Measurements from ENCODE around the gene CD151.

CD151 gene

GRCh38 chr11:802693-803466 is 29.9 kb upstream of the CD151 start:
- no peak for DNase-seq (ENCODE audit: extremely low read depth, low read depth)
- TF ChIP-seq, protein P1, sequence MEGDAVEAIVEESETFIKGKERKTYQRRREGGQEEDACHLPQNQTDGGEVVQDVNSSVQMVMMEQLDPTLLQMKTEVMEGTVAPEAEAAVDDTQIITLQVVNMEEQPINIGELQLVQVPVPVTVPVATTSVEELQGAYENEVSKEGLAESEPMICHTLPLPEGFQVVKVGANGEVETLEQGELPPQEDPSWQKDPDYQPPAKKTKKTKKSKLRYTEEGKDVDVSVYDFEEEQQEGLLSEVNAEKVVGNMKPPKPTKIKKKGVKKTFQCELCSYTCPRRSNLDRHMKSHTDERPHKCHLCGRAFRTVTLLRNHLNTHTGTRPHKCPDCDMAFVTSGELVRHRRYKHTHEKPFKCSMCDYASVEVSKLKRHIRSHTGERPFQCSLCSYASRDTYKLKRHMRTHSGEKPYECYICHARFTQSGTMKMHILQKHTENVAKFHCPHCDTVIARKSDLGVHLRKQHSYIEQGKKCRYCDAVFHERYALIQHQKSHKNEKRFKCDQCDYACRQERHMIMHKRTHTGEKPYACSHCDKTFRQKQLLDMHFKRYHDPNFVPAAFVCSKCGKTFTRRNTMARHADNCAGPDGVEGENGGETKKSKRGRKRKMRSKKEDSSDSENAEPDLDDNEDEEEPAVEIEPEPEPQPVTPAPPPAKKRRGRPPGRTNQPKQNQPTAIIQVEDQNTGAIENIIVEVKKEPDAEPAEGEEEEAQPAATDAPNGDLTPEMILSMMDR (IDR thresholded peaks at IDR 0.05; ENCODE audit: low read depth, low read length, missing control alignments) = no peak
- H3K4me3 ChIP-seq (replicated peaks; ENCODE audit: low read depth, low read length) = peak overlapping the region; percentile 75

DNA sequence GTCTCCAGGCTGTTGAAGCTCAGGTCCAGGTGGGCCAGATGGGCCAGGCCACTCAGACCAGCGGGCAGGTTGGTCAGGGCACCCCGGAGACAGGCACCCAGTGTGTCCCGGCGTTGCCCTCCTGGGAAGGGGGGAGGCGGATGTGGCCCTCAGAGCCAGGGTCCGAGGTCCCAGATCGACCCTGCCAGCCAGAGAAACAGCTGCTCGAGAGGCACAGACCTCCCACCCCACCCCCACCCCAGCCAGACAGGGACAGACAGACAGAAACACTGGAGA is 29.3 kb upstream of the CD151 start:
- TF ChIP-seq, protein P1 (IDR thresholded peaks at IDR 0.05; ENCODE audit: low read depth, low read length, missing control alignments) = no peak
- DNase-seq (ENCODE audit: extremely low read depth, low read depth) = no peak
- H3K4me3 ChIP-seq (replicated peaks; ENCODE audit: low read depth, low read length) = peak overlapping the region; percentile 75

DNA sequence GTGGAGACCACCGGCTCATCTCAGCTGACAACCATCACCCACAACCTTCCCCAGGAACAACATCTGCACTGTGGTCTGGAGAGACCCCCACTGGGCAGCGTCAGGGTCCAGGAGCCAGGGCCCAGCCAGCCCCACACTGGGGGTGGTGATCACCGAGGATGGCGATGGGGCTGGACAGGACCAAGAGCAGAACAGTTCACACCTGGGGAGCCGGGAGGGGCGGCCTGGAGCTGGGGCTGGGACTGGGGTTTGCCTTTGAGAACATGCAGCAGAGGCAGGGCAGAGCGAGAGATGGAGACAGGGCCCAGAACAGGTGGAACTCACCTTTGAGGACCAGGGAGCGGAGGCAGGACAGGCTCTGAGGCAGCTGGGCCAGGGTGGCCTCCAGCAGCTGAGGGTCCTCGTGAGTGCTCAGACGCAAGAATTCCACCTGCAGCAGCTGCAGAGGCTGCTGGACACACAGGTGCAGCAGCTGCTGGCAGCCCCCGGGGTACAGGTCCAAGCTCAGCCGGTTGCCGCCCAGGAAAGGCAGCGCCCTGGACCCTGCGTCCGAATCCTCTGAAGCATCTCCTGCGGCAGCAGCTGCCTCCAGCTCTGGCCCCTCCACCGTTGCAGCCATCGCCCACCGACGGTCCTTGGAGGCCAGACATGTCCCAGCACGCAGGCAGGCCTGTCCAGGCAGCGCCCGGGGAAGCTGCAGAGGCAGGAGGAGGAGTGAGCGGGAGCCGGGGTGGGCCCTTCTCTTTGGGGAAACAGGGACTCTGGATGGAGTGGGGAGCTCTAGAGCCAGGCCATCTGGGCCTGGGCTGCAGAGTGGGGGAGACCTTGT is 28.8 kb upstream of the CD151 start:
- TF ChIP-seq, protein P1 (IDR thresholded peaks at IDR 0.05; ENCODE audit: low read depth, low read length, missing control alignments) = no peak
- peak overlapping the region; percentile 75 for H3K4me3 ChIP-seq (replicated peaks; ENCODE audit: low read depth, low read length)
- DNase-seq (ENCODE audit: extremely low read depth, low read depth) = no peak

GRCh38 chr11:804599-804964 is 28.2 kb upstream of the CD151 start:
- TF ChIP-seq, protein P1 (IDR thresholded peaks at IDR 0.05; ENCODE audit: low read depth, low read length, missing control alignments) = no peak
- H3K4me3 ChIP-seq (replicated peaks; ENCODE audit: low read depth, low read length) = peak overlapping the region; percentile 75
- no peak for DNase-seq (ENCODE audit: extremely low read depth, low read depth)

DNA sequence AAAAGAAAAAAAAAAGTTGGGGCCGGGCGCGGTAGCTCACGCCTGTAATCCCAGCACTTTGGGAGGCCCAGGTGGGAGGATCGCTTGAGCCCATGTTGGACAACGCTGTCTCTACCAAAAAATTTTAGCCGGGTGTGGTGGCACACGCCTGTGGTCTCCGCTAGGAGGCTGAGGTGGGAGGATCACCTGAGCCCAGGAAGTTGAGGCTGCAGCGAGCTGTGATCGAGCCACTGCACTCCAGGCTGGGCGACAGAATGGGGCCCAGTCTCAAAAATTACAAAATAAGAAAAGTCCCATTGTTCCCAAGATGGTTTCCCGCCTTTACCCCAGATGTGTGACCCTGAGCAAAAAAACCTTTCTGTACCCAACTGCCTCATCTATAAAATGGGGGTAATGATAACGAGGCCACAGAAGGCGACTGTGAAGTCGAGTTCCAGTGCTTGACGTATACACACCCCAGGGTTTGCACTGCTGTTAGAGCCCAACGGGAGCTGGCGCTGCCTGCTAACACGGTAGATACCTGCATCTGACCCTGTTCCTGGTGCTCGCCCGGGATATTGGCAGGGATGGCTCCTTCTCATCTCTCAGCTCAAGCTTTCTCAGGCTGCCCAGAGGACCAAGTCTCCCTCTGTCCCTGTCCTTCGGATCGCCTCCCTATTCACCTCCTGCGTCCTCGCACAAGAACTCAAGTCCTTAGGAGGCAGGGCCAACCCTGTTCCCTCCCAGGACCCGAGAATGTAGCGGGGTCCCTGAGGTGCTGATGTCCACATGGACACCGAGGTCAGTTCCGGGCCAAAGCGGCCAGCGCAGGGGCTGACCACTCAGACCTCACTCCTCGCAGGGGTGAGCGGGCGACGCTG is 24.1 kb upstream of the CD151 start:
- TF ChIP-seq, protein P1 (IDR thresholded peaks at IDR 0.05; ENCODE audit: low read depth, low read length, missing control alignments) = no peak
- no peak for DNase-seq (ENCODE audit: extremely low read depth, low read depth)
- peak overlapping the region; percentile 99 for H3K4me3 ChIP-seq (replicated peaks; ENCODE audit: low read depth, low read length)

DNA sequence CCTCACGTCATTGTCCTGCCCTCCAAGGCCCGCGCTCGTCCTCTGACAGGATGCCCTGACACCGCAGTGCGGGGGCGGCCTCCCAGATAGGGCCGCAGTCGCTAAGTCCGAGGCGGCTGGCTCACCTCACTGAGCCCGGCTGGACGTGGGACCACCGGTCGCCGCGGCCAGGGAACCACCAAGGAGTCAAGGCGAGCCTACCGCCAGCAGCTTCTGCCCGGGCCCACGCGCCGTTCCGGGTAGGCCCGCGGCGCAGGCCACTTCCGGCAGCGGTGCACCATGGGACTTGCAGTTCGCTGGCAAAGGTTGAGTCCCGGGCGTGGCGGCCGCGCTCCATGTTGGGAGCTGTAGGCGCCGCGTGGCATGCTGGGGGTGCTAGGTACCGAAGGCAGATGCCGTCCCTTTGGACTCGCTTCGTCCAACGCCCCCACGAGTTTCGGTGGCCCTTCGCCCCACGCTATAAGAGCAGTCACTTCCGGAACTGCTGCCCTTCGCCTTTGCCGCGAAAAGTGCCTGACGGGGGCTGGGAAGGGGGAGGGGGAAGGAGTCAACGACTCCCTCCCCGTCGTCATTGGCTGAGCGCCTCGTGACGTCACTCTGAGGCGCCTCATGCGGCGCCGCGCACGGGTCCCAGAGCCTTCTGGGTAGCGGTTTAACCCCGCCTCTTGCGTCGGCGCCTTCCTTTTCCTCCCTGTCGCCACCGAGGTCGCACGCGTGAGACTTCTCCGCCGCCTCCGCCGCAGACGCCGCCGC is 23.3 kb upstream of the CD151 start, which contains the start of gene RPLP2:
TSS of gene RPLP2 (plus strand) at position 681 of the 753 bp plus-strand sequence. CDS start 268 bp downstream, outside the sequence.
- peak; percentile 87 for DNase-seq (ENCODE audit: extremely low read depth, low read depth)
- TF ChIP-seq, protein P1 (IDR thresholded peaks at IDR 0.05; ENCODE audit: low read depth, low read length, missing control alignments) = no peak
- H3K4me3 ChIP-seq (replicated peaks; ENCODE audit: low read depth, low read length) = peak within 1 kb of the TSS; percentile 99
